ENCODE results near the gene HNRNPA0. TPM values are rescaled to one million over a fixed set of nuclear protein-coding genes. Genes with fewer than 3 reads are reported as not detected.

Gene HNRNPA0
- total RNA-seq, 4 donors from 2014 or later, result 8.4 to 13.7 (median 9.4) TPM

DNA sequence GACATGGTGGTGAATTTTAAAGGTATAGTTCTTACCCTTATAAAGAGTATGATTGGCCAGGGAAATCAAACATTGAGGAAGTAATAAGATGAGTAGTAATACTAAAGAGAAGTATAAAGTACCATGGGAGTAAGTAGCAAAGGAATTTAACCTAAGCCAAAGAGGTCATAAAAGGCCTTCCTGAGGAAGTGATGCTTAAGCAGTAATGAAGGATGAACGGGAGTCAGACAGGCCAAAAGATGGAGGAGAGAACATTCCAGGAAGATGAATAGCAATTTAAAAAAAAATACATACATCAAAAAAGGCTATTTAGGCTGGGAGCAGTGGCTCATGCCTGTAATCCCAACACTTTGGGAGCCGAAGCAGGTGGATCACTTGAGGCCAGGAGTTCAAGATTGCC lies 47.3 kb downstream of the HNRNPA0 start:
- Histone ChIP-seq H3K27me3 (no peaks in the 10 kb centered on the region), H3K36me3 (peaks cover 0 to 18% (median 0%) of the 10 kb centered on the region in 3 donors), H3K4me1 (no peaks in the 10 kb centered on the region), H3K27ac (no peak overlapping the region), H3K4me3 (no peak overlapping the region), H3K9me3 (no peaks in the 10 kb centered on the region)
- intact Hi-C loops (cut with DNase I), result no loop called here
- 69 to 75% methylated on average over 2 of the region's 2 CpGs for WGBS, 2 donors
- TF ChIP-seq, protein P1, sequence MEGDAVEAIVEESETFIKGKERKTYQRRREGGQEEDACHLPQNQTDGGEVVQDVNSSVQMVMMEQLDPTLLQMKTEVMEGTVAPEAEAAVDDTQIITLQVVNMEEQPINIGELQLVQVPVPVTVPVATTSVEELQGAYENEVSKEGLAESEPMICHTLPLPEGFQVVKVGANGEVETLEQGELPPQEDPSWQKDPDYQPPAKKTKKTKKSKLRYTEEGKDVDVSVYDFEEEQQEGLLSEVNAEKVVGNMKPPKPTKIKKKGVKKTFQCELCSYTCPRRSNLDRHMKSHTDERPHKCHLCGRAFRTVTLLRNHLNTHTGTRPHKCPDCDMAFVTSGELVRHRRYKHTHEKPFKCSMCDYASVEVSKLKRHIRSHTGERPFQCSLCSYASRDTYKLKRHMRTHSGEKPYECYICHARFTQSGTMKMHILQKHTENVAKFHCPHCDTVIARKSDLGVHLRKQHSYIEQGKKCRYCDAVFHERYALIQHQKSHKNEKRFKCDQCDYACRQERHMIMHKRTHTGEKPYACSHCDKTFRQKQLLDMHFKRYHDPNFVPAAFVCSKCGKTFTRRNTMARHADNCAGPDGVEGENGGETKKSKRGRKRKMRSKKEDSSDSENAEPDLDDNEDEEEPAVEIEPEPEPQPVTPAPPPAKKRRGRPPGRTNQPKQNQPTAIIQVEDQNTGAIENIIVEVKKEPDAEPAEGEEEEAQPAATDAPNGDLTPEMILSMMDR (IDR thresholded peaks at IDR 0.05), result no peak
- TF ChIP-seq POLR2A (IDR thresholded peaks at IDR 0.05), result no peak
- DNase-seq, result no peak

DNA sequence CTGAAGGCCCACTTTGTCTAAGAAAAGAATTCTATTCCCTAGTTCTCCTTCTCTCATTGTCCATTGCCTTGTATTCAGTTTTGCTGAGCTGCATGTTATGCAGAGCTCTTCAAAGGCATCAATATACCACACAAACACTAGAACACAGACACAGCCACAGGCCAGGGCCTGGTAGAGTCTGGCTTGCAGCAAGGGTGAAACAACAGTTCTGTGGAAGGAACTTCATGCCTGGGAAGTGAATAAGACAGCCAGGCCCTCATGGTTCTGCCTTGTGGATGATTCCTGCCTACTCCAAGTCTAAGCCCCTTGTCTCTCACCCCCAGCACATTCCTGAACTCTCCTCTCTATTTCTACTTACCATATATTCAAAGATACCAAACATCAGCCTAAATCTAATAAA lies 49.1 kb downstream of the HNRNPA0 start:
- TF ChIP-seq, protein P1 (IDR thresholded peaks at IDR 0.05), result no peak
- TF ChIP-seq POLR2A (IDR thresholded peaks at IDR 0.05), result no peak
- intact Hi-C loops (cut with DNase I), result no loop called here
- Histone ChIP-seq H3K4me1 (no peaks in the 10 kb centered on the region), H3K36me3 (peaks cover 0 to 18% (median 0%) of the 10 kb centered on the region in 3 donors), H3K4me3 (no peak overlapping the region), H3K27me3 (no peaks in the 10 kb centered on the region), H3K9me3 (no peaks in the 10 kb centered on the region), H3K27ac (no peak overlapping the region)
- no peak for DNase-seq

DNA sequence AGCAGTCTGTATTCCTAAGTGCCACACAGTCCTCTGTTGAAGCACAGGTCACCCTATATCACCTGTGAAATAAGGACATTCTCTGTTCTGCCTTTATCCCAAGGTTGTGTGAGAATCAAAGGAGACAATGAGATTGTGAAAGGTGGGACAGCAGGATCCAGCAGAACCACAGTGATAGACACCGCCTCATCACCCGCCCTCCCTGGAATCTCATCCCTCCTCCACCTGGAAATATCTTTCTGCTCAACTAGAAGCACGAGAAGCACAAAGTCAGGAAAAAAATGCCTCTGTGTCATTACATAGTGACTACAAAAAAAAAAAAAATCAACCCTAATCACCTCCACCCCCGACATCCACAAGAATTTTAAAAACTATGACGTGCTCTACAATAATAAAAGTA lies 50.6 kb downstream of the HNRNPA0 start:
- peaks cover 0 to 10% (median 0%) of the 10 kb centered on the region in 3 donors for H3K36me3 ChIP-seq
- DNase-seq, result no peak
- 83 to 90% methylated on average over 5 of the region's 5 CpGs for WGBS, 2 donors
- no peak overlapping the region for H3K4me3 ChIP-seq
- no peaks in the 10 kb centered on the region for H3K9me3 ChIP-seq
- intact Hi-C loops (cut with DNase I), result no loop called here
- TF ChIP-seq, protein P1 (IDR thresholded peaks at IDR 0.05), result no peak
- no peaks in the 10 kb centered on the region for H3K27me3 ChIP-seq
- H3K4me1 ChIP-seq, result no peaks in the 10 kb centered on the region
- H3K27ac ChIP-seq, result no peak overlapping the region

DNA sequence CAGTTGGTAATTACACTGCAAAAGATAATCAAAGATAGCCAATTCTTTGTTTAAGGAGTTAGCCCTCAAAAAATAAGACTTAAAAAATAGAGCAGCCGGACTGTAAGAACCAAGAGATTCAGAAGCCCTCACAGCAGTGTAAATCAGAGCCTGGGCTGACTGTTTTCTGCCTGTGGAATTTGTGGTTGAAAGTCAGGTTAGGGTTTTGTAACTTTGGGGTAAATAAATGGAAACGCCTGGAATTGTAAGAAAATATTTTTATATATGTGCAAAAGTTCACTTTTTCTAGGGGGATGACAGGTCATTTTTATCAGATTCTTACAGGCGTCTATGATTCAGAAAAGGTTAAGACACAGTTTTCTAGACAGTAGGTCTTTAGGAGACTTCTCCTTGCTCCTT lies 53.9 kb downstream of the HNRNPA0 start:
- DNase-seq, result no peak
- intact Hi-C loops (cut with DNase I), result no loop called here
- no peak for TF ChIP-seq POLR2A (IDR thresholded peaks at IDR 0.05)
- TF ChIP-seq, protein P1 (IDR thresholded peaks at IDR 0.05), result no peak

DNA sequence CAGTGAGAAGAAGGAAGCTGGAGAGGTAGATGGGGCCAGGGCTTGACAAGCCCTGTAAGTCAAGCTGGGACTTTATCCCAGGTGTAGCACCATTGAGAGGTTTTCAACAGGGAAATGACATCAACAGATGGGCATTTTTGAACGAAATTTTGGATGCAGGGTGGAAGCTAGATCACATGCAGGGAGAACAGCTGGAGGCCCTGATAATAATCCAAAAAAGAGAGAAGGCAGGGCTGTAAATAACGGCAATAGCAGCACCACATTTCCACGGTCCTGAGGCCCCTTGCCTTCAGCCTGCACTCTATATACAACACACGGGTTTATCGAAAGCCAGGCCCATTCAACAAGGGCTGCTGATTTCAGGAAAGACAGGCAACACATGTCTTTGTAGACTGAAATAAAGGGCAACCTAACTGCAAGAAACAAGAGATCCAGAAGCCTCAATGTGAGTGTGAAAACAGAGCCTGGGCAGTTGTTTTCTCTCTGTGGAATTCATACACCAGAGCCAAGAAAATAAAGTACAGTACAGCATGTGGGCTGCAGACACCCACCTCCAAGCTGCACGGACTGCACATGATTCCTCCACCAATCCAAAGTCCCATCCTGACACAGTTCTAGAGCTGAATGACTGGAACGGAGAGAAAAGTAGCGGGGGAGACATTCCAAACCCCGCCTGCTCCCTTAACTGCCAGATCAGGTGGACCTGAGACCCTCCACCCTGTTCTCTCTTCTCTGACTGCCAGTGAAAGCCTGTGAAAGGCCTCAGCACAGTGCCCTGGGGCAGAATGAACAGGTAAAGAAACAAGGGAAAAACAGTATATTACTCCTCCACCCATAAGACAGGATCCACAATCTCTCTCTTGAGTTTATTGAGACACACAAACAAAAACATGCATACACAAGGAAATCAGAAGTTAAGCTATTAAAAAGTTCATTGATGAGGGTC lies 54.6 kb downstream of the HNRNPA0 start:
- H3K27me3 ChIP-seq, result no peaks in the 10 kb centered on the region
- H3K27ac ChIP-seq, result no peak overlapping the region
- intact Hi-C loops (cut with DNase I), result no loop called here
- no peak overlapping the region for H3K4me3 ChIP-seq
- no peak for TF ChIP-seq POLR2A (IDR thresholded peaks at IDR 0.05)
- TF ChIP-seq, protein P1 (IDR thresholded peaks at IDR 0.05), result no peak
- 68% methylated on average over 6 to 9 of the region's 9 CpGs for WGBS, 2 donors
- no peaks in the 10 kb centered on the region for H3K9me3 ChIP-seq
- H3K36me3 ChIP-seq, result peaks cover 0 to 21% (median 0%) of the 10 kb centered on the region in 3 donors
- DNase-seq, result no peak
- H3K4me1 ChIP-seq, result peaks cover 0 to 13% (median 0%) of the 10 kb centered on the region in 3 donors

More for the DNA sequence above, 53.9 kb downstream of the HNRNPA0 start:
- no peak overlapping the region for H3K4me3 ChIP-seq
- H3K36me3 ChIP-seq, result peaks cover 0 to 21% (median 0%) of the 10 kb centered on the region in 3 donors
- H3K4me1 ChIP-seq, result peaks cover 0 to 11% (median 0%) of the 10 kb centered on the region in 3 donors
- no peaks in the 10 kb centered on the region for H3K27me3 ChIP-seq
- H3K9me3 ChIP-seq, result no peaks in the 10 kb centered on the region
- 82 to 85% methylated on average over 3 of the region's 3 CpGs for WGBS, 2 donors
- H3K27ac ChIP-seq, result no peak overlapping the region

Data from esophagus squamous epithelium (tissue), 5 donors.